ENCODE measurements around the gene NODAL.

The NODAL gene

GRCh38 chr10:70457759-70458305 lies 16.4 kb upstream of the NODAL start:
- TF ChIP-seq, protein P1, sequence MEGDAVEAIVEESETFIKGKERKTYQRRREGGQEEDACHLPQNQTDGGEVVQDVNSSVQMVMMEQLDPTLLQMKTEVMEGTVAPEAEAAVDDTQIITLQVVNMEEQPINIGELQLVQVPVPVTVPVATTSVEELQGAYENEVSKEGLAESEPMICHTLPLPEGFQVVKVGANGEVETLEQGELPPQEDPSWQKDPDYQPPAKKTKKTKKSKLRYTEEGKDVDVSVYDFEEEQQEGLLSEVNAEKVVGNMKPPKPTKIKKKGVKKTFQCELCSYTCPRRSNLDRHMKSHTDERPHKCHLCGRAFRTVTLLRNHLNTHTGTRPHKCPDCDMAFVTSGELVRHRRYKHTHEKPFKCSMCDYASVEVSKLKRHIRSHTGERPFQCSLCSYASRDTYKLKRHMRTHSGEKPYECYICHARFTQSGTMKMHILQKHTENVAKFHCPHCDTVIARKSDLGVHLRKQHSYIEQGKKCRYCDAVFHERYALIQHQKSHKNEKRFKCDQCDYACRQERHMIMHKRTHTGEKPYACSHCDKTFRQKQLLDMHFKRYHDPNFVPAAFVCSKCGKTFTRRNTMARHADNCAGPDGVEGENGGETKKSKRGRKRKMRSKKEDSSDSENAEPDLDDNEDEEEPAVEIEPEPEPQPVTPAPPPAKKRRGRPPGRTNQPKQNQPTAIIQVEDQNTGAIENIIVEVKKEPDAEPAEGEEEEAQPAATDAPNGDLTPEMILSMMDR (conservative IDR thresholded peaks at IDR 0.05; ENCODE audit: control insufficient read depth, insufficient read depth, low read depth, low read length), result no peak
- DNase-seq (ENCODE audit: low read depth), result no peak
- no peak overlapping the region for H3K4me3 ChIP-seq (ENCODE audit: control insufficient read depth, low read depth, low read length)

GRCh38 chr10:70456164-70456563 lies 14.7 kb upstream of the NODAL start:
- TF ChIP-seq, protein P1 (conservative IDR thresholded peaks at IDR 0.05; ENCODE audit: control insufficient read depth, insufficient read depth, low read depth, low read length), result no peak
- H3K4me3 ChIP-seq (ENCODE audit: control insufficient read depth, low read depth, low read length), result no peak overlapping the region
- no peak for DNase-seq (ENCODE audit: low read depth)

- no peak overlapping the region for H3K4me3 ChIP-seq (ENCODE audit: control insufficient read depth, low read depth, low read length)
- TF ChIP-seq, protein P1 (conservative IDR thresholded peaks at IDR 0.05; ENCODE audit: control insufficient read depth, insufficient read depth, low read depth, low read length), result no peak
- no peak for DNase-seq (ENCODE audit: low read depth)
These were observed 13.7 kb upstream of the NODAL start for GRCh38 chr10:70455213-70455630.

- DNase-seq (ENCODE audit: low read depth), result no peak
- no peak overlapping the region for H3K4me3 ChIP-seq (ENCODE audit: control insufficient read depth, low read depth, low read length)
- TF ChIP-seq, protein P1 (conservative IDR thresholded peaks at IDR 0.05; ENCODE audit: control insufficient read depth, insufficient read depth, low read depth, low read length), result no peak
These were observed 6.8 kb upstream of the NODAL start for GRCh38 chr10:70448236-70448635.

GRCh38 chr10:70445718-70446657 lies 4.5 kb upstream of the NODAL start:
- peak; percentile 80 for DNase-seq (ENCODE audit: low read depth)
- H3K4me3 ChIP-seq (ENCODE audit: control insufficient read depth, low read depth, low read length), result no peak overlapping the region
- TF ChIP-seq, protein P1 (conservative IDR thresholded peaks at IDR 0.05; ENCODE audit: control insufficient read depth, insufficient read depth, low read depth, low read length), result no peak

GRCh38 chr10:70444744-70445143 lies 3.3 kb upstream of the NODAL start:
- TF ChIP-seq, protein P1 (conservative IDR thresholded peaks at IDR 0.05; ENCODE audit: control insufficient read depth, insufficient read depth, low read depth, low read length), result no peak
- no peak overlapping the region for H3K4me3 ChIP-seq (ENCODE audit: control insufficient read depth, low read depth, low read length)
- no peak for DNase-seq (ENCODE audit: low read depth)

Measured in fibroblast of mammary gland (primary cell).